Tibial nerve (tissue), 4 donors: Measurements from ENCODE around the gene HUWE1.

Source experiments
- EP300 ChIP-seq, 2 donors: sonication (generic); formaldehyde crosslinking; IDR thresholded peaks; one replicate each; pipeline ENCODE4 v1.6.1; 2017; ENCODE audit warnings: antibody characterized with exemption in 2 of 2, mild to moderate bottlenecking in 1 of 2
- TF ChIP-seq, protein P1 (sequence below), 5 experiments: fragments of 200-600 bp in 3 of 5; fragments of 450-650 bp in 2 of 5; sonication (generic) in 3 of 5; IDR thresholded peaks; one replicate each; pipeline ENCODE4 v1.5.1; 2016 to 2019; ENCODE audit warnings: antibody characterized with exemption in 5 of 5, mild to moderate bottlenecking in 3 of 5, moderate library complexity in 2 of 5

DNA sequence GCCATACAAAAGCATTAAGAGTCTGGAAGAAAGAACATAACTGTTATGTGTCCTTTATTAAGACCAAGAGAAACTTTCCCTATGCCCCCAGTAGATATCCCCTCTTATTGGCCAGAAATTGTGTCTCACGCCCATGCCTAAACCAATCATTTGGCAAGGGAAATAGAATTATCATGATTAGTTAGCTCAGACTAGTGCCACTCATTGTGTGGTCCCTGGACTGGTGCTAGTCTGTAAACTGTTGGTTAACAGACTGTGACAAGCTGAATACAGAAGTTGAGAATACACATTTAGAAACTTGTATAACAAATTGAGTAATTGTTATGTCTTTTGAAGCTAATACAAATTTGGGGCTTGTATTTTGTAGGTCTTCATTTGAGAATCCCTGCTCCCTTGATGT is 8.1 kb upstream of the HUWE1 start:
- TF ChIP-seq, protein P1, sequence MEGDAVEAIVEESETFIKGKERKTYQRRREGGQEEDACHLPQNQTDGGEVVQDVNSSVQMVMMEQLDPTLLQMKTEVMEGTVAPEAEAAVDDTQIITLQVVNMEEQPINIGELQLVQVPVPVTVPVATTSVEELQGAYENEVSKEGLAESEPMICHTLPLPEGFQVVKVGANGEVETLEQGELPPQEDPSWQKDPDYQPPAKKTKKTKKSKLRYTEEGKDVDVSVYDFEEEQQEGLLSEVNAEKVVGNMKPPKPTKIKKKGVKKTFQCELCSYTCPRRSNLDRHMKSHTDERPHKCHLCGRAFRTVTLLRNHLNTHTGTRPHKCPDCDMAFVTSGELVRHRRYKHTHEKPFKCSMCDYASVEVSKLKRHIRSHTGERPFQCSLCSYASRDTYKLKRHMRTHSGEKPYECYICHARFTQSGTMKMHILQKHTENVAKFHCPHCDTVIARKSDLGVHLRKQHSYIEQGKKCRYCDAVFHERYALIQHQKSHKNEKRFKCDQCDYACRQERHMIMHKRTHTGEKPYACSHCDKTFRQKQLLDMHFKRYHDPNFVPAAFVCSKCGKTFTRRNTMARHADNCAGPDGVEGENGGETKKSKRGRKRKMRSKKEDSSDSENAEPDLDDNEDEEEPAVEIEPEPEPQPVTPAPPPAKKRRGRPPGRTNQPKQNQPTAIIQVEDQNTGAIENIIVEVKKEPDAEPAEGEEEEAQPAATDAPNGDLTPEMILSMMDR (IDR thresholded peaks at IDR 0.05) = no peak
- no peak for TF ChIP-seq EP300 (IDR thresholded peaks at IDR 0.05)
